Gastrocnemius medialis (tissue), 4 donors: ENCODE measurements around the gene KIF3A. TPM values are rescaled to one million over a fixed set of nuclear protein-coding genes. Genes with fewer than 3 reads are reported as not detected.

Experiments
- ATAC-seq, 2 donors: fragments of 150-250 bp; one replicate each; pipeline ENCODE4 v1.9.1; 2016
- DNase-seq, 2 donors: peaks; one replicate each; pipeline ENCODE4 v3.0.0-alpha.2; 2019
- H3K27ac ChIP-seq, 4 donors: fragments of 200-600 bp; sonication (generic); 1 replicate in 1 of 4; 2 replicates in 3 of 4; pipeline ENCODE4 v1.5.1; 2016 to 2018; ENCODE audit warnings: mild to moderate bottlenecking in 2 of 4, moderate library complexity in 1 of 4
- H3K27me3 ChIP-seq, 3 donors: fragments of 200-600 bp; sonication (generic) in 2 of 3; 1 replicate in 1 of 3; 2 replicates in 2 of 3; pipeline versions ENCODE4 v1.5.1 to v1.6.0; 2016 to 2019; ENCODE audit warnings: mild to moderate bottlenecking in 1 of 3, moderate library complexity in 1 of 3
- H3K36me3 ChIP-seq, 2 donors: fragments of 200-600 bp; sonication (generic) in 1 of 2; one replicate each; pipeline ENCODE4 v1.5.1; 2017 to 2018
- H3K4me1 ChIP-seq, 2 donors: fragments of 200-600 bp; sonication (generic) in 1 of 2; one replicate each; pipeline ENCODE4 v1.5.1; 2016 to 2017; ENCODE audit warnings: mild to moderate bottlenecking in 2 of 2
- H3K4me3 ChIP-seq, 4 donors: fragments of 200-600 bp; sonication (generic) in 3 of 4; 1 replicate in 1 of 4; 2 replicates in 3 of 4; pipeline ENCODE4 v1.5.1; 2016 to 2019; ENCODE audit warnings: mild to moderate bottlenecking in 2 of 4
- H3K9me3 ChIP-seq, 3 donors: fragments of 200-600 bp; sonication (generic) in 2 of 3; 1 replicate in 1 of 3; 2 replicates in 2 of 3; pipeline ENCODE4 v1.5.1; 2016 to 2019
- POLR2A ChIP-seq, 2 donors: fragments of 450-650 bp; IDR thresholded peaks; one replicate each; pipeline ENCODE4 v1.6.1; 2017; ENCODE audit warnings: antibody characterized with exemption in 2 of 2, mild to moderate bottlenecking in 2 of 2, moderate library complexity in 2 of 2
- in situ Hi-C, 4 donors: fragments of 200-750 bp; cut with MboI; loops; one replicate each; pipeline versions ENCODE4 v1.15.0 to v1.8.0; 2017; ENCODE audit warnings: low sequenced_read_pairs in 4 of 4
- intact Hi-C: fragments of 100-400 bp; cut with DNase I; formaldehyde crosslinking; loops from one replicate; pipeline ENCODE4 v1.15.1; 2023; ENCODE audit warnings: low total_unique reads
- total RNA-seq, 4 donors: library from RNA; depleted of rRNA; stranded (reverse); fragments of >200 nt; gene quantifications; one replicate each; pipeline versions ENCODE4 v1.1.0 to v1.2.3, GENCODE V29; 2016
- TF ChIP-seq, protein P1 (sequence below), 5 experiments: fragments of 450-650 bp in 3 of 5; fragments of 200-600 bp in 2 of 5; sonication (generic) in 2 of 5; IDR thresholded peaks in 4 of 5; conservative IDR thresholded peaks in 1 of 5; 1 replicate in 4 of 5; 2 replicates in 1 of 5; pipeline ENCODE4 v1.5.1; 2016 to 2019; ENCODE audit warnings: antibody characterized with exemption in 5 of 5, mild to moderate bottlenecking in 3 of 5, moderate library complexity in 3 of 5

Gene KIF3A
- total RNA-seq, 4 donors from 2014 or later: 2.5 to 4.2 (median 3.4) TPM

DNA sequence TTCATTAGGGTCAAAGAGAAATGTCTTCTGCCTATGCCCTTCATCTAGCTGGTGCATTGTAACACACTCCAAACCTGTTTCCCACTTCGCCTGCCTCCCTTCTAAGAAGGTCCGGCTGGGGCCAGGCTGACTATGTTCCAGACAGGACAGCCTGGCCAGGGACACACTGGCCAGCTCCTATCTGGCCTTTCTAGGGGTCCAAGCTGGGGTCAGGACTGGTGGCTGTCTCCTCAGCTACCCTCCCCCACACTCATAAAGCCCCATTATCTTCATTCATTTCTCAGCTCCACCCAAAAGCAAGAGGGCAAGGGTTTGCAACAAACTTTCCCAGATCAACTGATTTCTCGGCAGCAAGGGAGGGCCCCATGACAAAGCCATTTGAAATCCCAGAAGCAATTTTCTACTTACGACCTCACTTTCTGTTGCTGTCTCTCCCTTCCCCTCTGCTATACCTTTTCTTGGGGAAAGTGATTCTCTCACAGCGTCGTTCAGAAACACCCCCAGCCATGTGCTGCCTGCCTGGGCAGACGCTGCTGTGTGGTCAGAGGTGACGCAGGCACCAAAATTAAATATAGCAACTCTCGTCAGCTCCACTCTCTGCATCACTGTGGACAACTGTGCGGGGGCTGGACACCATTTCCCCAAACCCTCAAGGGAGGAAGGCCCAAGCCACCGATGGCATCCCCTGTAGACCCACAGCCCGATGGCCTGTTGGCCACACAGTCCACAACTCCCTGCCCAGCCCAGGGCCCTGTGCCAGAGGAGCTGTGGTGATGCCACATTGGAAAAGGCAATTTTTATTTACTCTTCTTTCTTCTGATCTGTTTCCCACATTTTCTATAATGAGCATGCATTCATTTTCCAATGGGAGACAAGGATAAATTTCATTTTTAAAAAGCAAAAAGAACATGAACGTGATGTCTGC, 73.3 kb downstream of the KIF3A start:
- no peak overlapping the region for H3K4me3 ChIP-seq
- intact Hi-C loops: no loop called here
- H3K27me3 ChIP-seq: no peaks in the 10 kb centered on the region
- no peak for TF ChIP-seq POLR2A (IDR thresholded peaks at IDR 0.05)
- TF ChIP-seq, protein P1, sequence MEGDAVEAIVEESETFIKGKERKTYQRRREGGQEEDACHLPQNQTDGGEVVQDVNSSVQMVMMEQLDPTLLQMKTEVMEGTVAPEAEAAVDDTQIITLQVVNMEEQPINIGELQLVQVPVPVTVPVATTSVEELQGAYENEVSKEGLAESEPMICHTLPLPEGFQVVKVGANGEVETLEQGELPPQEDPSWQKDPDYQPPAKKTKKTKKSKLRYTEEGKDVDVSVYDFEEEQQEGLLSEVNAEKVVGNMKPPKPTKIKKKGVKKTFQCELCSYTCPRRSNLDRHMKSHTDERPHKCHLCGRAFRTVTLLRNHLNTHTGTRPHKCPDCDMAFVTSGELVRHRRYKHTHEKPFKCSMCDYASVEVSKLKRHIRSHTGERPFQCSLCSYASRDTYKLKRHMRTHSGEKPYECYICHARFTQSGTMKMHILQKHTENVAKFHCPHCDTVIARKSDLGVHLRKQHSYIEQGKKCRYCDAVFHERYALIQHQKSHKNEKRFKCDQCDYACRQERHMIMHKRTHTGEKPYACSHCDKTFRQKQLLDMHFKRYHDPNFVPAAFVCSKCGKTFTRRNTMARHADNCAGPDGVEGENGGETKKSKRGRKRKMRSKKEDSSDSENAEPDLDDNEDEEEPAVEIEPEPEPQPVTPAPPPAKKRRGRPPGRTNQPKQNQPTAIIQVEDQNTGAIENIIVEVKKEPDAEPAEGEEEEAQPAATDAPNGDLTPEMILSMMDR (IDR thresholded peaks at IDR 0.05 in 4 of 5, conservative IDR thresholded peaks at IDR 0.05 in 1 of 5): no peak
- in situ Hi-C loops: no loop called here
- no peak for DNase-seq
- no peaks in the 10 kb centered on the region for H3K4me1 ChIP-seq
- H3K9me3 ChIP-seq: no peaks in the 10 kb centered on the region
- no peak overlapping the region for H3K27ac ChIP-seq
- no peak for ATAC-seq
- H3K36me3 ChIP-seq: no peaks in the 10 kb centered on the region

DNA sequence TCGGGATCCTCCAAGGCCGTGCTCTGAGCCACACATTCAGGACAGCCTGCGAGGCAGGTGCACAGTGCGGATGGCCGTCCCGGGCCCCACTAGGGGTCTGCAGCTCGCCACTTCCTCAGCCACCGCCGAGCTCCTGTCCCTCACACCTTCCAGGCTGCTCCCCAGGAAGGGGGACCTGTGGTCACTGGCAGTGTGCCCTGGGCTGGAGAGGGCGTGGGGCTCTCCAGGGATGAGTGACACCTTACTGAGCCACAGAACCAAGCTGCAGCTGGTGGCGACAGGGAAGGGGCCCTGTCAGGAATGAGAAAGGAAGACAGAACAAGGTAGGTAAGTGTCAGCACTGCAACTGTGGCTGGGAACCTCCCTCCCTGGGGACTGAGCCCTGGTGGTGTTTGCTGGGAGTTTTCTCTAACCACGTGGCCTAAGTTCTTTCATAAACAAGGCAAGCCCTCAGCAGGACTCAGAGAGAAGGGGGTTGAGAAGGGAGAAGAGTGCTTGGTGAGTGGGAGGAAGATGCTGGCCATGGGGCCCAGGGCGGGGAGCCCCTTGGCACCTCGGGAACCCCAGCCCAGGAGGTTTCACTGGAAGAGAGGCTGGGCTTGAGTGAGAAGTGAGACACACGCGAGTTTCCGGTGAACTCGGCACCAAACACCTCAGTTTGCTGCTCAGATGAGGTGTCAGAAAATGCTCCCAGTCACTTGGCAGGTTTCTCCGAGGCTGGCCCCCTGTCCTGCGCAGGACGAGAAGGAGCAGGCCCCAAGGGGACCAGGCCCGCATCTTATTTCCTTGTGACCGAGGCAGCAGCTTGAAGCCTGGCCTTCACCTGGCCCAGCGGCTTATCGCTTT, 74.2 kb downstream of the KIF3A start:
- Histone ChIP-seq H3K27me3 (peaks cover 0 to 3% (median 0%) of the 10 kb centered on the region in 3 donors), H3K4me3 (no peak overlapping the region), H3K4me1 (no peaks in the 10 kb centered on the region), H3K36me3 (no peaks in the 10 kb centered on the region), H3K9me3 (no peaks in the 10 kb centered on the region), H3K27ac (no peak overlapping the region)
- DNase-seq: no peak
- no peak for ATAC-seq
- in situ Hi-C loops: no loop called here
- TF ChIP-seq POLR2A (IDR thresholded peaks at IDR 0.05): no peak
- TF ChIP-seq, protein P1 (IDR thresholded peaks at IDR 0.05 in 4 of 5, conservative IDR thresholded peaks at IDR 0.05 in 1 of 5): no peak
- intact Hi-C loops: no loop called here

DNA sequence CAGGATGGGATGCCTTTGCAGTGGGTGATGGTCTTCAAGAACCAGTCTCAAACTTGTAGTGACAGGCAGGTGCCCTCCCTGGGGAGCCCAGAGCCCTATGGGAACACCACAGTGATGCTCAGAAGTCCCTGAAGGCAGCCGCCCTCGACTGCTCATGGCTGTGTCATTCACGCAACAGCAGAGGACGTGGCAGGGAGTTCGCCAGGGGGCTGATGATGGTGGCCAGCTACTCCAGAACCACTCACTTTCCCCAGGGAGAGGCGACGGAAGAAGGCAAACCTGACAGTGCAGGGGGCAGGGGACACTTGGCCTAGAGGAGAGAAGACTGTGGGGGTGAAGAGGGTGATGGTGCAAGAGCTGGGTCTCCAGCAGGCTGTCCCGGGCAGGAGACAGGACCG, 75.3 kb downstream of the KIF3A start:
- in situ Hi-C loops: no loop called here
- Histone ChIP-seq H3K4me1 (no peaks in the 10 kb centered on the region), H3K27me3 (peaks cover 5 to 8% (median 6%) of the 10 kb centered on the region in 3 donors), H3K9me3 (no peaks in the 10 kb centered on the region), H3K4me3 (no peak overlapping the region), H3K36me3 (no peaks in the 10 kb centered on the region), H3K27ac (no peak overlapping the region)
- TF ChIP-seq, protein P1 (IDR thresholded peaks at IDR 0.05 in 4 of 5, conservative IDR thresholded peaks at IDR 0.05 in 1 of 5): no peak
- TF ChIP-seq POLR2A (IDR thresholded peaks at IDR 0.05): no peak
- DNase-seq (no peak), ATAC-seq (no peak)
- intact Hi-C loops: no loop called here

DNA sequence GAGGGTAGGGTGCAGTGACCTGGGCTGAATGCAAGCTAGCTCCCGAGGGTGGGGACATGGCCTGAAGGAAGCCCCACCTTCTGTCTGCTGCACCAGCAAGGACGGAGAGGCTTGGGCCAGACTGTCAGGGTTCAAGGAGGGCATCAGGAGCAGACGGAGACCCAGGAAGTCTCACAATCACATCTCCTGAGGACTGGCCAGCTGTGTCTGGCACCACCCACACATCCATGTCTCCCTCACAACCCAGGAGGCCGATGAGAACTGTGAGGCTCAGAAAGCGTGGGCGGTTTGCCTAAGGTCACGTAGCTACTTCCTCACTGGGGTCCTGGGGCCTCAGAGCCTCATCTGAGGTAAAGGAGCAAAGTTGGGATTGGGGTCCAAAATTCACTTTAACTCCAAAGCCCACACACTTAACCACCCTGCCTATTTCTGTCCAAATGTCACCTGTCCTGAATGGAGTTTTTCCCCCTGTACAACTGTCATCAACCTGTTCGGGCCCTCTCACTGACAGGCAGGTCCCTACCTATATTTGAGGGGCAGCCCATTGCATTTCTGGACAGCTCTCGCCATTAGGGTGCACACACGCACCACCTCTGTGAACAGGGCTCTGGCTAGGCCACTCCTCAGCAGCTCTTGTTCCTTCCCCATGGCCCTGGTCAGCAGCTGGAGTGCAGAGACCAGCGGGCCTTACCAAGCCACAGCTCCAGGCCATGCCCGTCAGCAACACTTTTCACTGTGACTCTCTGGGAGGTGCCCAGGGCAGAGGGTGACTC, 75.9 kb downstream of the KIF3A start:
- no peak for DNase-seq
- Histone ChIP-seq H3K36me3 (no peaks in the 10 kb centered on the region), H3K27me3 (peaks cover 11 to 14% (median 12%) of the 10 kb centered on the region in 3 donors), H3K4me1 (peaks cover 0 to 4% of the 10 kb centered on the region in 2 donors), H3K27ac (no peak overlapping the region), H3K4me3 (no peak overlapping the region), H3K9me3 (no peaks in the 10 kb centered on the region)
- TF ChIP-seq, protein P1 (IDR thresholded peaks at IDR 0.05 in 4 of 5, conservative IDR thresholded peaks at IDR 0.05 in 1 of 5): no peak
- TF ChIP-seq POLR2A (IDR thresholded peaks at IDR 0.05): no peak
- intact Hi-C loops (no loop called here), in situ Hi-C loops (no loop called here)
- no peak for ATAC-seq
